ENCODE measurements around the gene PCK1. TPM values are rescaled to one million over a fixed set of nuclear protein-coding genes. Genes with fewer than 3 reads are reported as not detected.

PCK1 gene
- total RNA-seq, 1 donor from 2014 or later: 7.7 TPM

DNA sequence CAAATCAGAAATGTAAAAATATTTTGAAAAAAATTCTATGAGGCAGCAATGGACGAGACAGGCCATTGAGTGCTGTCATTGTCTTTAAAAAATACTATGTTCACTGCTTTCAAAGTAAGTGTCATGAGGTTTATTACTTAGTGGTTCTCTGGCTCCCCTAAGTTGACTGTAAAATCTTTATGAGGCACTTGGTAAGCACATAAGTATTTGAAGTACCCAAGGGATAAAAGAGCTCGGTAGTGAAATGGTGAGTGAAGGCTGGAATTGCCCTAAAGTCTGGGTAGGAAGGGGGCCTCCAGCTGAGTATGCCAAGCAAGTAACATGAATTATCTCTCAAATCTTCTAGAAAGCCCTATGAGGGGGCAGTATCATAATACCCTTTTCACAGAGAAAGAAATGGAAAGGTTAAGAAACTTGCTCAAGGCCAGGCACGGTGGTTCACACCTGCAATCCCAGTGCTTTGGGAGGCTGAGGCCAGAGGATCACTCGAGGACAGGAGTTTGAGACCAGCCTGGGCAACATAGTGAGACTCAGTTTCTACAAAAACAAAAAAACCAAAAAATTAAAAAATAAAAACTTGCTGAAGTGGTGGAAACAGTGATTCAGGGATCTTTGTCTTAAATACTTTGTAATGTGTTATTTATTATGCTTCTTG is 30.5 kb upstream of the PCK1 start:
- TF ChIP-seq, protein P1, sequence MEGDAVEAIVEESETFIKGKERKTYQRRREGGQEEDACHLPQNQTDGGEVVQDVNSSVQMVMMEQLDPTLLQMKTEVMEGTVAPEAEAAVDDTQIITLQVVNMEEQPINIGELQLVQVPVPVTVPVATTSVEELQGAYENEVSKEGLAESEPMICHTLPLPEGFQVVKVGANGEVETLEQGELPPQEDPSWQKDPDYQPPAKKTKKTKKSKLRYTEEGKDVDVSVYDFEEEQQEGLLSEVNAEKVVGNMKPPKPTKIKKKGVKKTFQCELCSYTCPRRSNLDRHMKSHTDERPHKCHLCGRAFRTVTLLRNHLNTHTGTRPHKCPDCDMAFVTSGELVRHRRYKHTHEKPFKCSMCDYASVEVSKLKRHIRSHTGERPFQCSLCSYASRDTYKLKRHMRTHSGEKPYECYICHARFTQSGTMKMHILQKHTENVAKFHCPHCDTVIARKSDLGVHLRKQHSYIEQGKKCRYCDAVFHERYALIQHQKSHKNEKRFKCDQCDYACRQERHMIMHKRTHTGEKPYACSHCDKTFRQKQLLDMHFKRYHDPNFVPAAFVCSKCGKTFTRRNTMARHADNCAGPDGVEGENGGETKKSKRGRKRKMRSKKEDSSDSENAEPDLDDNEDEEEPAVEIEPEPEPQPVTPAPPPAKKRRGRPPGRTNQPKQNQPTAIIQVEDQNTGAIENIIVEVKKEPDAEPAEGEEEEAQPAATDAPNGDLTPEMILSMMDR (IDR thresholded peaks at IDR 0.05): no peak
- no peaks in the 10 kb centered on the region for H3K9me3 ChIP-seq
- H3K4me1 ChIP-seq: no peaks in the 10 kb centered on the region
- intact Hi-C loops (cut with DNase I): no loop called here
- H3K27me3 ChIP-seq: no peaks in the 10 kb centered on the region
- no peak overlapping the region for H3K4me3 ChIP-seq
- no peak for DNase-seq (ENCODE audit: low spot score in 2 of 2)
- H3K27ac ChIP-seq: no peak overlapping the region
- no peaks in the 10 kb centered on the region for H3K36me3 ChIP-seq

DNA sequence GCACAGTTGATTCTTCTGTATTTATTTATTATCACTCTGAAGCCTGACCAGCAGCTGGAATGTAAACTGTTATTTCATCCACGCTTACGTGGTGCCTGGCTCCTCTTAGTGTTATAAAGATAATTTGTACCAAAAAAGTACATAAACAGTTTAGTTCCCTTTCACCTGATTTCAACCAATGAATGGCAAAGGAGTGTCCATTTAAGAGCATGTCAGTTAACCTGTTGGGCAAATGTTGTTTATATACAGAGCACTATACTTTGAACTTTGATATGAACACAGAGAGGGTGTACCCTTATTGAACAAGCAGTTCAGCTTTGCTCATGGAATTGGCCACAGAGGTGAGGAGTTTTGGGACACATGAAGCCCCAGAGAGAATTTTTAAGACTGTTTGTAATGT is 28.8 kb upstream of the PCK1 start:
- Histone ChIP-seq H3K4me1 (no peaks in the 10 kb centered on the region), H3K27me3 (no peaks in the 10 kb centered on the region), H3K9me3 (no peaks in the 10 kb centered on the region), H3K4me3 (no peak overlapping the region), H3K36me3 (no peaks in the 10 kb centered on the region), H3K27ac (no peak overlapping the region)
- intact Hi-C loops (cut with DNase I): no loop called here
- DNase-seq (ENCODE audit: low spot score in 2 of 2): no peak
- TF ChIP-seq, protein P1 (IDR thresholded peaks at IDR 0.05): no peak

DNA sequence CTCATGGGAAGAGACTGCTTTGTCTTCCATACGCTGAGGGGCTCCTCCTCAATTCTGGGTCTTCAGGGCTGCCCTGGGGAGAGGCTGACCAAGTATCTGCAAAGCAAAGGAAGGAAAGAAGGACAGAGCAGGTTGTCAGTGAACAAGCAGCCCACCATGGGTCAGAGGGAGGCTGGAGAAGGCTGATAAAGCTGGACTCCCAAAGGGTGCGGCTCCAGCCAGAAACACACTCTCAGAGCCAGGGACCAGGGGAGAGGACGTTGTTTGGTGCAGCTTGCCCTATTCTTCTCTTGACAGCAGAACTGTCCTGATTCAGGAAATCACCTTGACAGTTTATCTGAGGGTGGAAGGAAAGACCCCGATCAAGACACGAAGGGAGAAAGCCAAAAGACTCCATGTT is 25.6 kb upstream of the PCK1 start:
- intact Hi-C loops (cut with DNase I): no loop called here
- TF ChIP-seq, protein P1 (IDR thresholded peaks at IDR 0.05): no peak
- no peak for DNase-seq (ENCODE audit: low spot score in 2 of 2)
- H3K27me3 ChIP-seq: no peaks in the 10 kb centered on the region
- no peaks in the 10 kb centered on the region for H3K36me3 ChIP-seq
- H3K4me3 ChIP-seq: no peak overlapping the region
- H3K27ac ChIP-seq: no peak overlapping the region
- H3K9me3 ChIP-seq: no peaks in the 10 kb centered on the region
- H3K4me1 ChIP-seq: no peaks in the 10 kb centered on the region

DNA sequence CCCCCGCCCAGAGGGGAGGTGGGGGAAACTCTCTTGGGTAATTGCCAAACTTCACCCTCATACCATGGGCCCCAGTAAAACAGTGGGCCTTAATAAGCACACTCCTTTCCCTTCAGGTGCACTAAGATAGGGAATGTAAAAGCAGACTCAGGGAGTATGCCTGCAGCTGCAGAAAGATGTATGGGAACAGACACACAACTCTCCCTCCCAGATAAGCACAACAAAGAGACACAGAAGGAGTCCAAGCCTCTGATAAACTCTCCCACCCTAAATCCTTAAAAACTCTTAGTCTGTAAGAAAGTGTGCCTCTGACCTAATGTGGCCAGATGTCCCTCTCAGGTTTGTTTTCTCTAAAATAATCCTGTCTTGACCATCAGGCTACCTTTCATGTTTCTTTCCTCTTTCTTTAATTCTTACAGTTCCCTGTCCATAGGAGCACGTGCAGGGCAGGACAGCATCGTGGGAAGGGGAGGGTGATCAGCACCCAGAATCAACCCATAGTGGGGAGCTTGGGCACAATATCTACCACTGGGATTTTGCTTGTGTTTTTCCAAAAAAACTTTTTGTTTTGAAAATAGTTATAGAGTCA is 24.7 kb upstream of the PCK1 start:
- Histone ChIP-seq H3K4me1 (no peaks in the 10 kb centered on the region), H3K4me3 (no peak overlapping the region), H3K36me3 (no peaks in the 10 kb centered on the region), H3K27ac (no peak overlapping the region), H3K27me3 (no peaks in the 10 kb centered on the region), H3K9me3 (no peaks in the 10 kb centered on the region)
- intact Hi-C loops (cut with DNase I): no loop called here
- TF ChIP-seq, protein P1 (IDR thresholded peaks at IDR 0.05): no peak
- no peak for DNase-seq (ENCODE audit: low spot score in 2 of 2)

DNA sequence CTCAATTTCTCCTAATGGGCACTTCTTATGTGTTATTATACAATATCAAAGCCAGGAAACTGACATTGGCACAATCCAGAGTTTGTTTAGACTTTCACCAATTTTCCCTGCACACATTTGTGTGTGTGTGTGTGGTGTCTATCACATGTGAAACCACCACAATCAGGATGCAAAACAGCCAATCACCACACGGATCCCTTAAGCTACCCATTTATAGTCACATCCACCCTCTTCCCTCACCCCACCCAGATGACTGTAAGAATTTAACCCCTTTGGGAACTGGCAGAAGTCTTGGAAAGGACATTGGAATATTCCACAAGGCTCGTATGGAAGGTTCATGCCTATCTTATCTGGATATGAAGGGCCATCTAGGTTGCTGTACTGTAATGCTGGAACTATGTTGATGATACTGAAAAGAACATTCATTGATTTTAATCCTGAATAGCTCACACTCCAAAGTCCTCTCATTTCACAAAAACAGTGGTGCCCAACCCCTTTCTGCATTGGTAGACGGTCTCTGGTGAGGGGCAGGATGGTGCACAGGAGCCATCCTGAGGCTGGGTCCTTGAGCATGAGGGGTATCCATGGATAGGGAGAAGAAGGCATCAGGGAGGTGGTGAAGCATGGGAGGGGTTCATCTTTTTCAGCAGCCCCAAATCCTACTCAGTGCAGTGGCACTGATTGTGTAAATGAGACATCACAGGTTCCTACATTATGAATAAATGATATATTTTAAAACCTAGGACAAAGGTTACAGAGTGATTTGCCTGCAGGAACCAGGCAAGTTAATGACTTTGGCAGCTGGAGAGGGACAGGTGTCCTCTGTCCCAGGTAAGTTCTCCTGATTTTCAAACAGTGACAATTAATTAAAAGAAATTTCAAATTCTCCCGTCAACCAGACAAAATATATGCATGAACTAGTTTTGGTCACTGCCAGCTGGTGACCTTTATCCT is 23.9 kb upstream of the PCK1 start:
- no peak for DNase-seq (ENCODE audit: low spot score in 2 of 2)
- Histone ChIP-seq H3K4me1 (no peaks in the 10 kb centered on the region), H3K36me3 (no peaks in the 10 kb centered on the region), H3K27ac (no peak overlapping the region), H3K9me3 (no peaks in the 10 kb centered on the region), H3K27me3 (no peaks in the 10 kb centered on the region), H3K4me3 (no peak overlapping the region)
- TF ChIP-seq, protein P1 (IDR thresholded peaks at IDR 0.05): no peak
- intact Hi-C loops (cut with DNase I): no loop called here
